NCI-H345 (cell line): ENCODE data around the gene GARS1.
"Not testable (repeated sequence)": the region's sequence is repeated elsewhere in the genome, so short reads cannot be mapped to it uniquely, and the experiment has no call there.

Experiments
- DNase-seq: peaks from one replicate; lab custom pipeline; 2025; lab: John Stamatoyannopoulos, UW

Gene GARS1, protein sequence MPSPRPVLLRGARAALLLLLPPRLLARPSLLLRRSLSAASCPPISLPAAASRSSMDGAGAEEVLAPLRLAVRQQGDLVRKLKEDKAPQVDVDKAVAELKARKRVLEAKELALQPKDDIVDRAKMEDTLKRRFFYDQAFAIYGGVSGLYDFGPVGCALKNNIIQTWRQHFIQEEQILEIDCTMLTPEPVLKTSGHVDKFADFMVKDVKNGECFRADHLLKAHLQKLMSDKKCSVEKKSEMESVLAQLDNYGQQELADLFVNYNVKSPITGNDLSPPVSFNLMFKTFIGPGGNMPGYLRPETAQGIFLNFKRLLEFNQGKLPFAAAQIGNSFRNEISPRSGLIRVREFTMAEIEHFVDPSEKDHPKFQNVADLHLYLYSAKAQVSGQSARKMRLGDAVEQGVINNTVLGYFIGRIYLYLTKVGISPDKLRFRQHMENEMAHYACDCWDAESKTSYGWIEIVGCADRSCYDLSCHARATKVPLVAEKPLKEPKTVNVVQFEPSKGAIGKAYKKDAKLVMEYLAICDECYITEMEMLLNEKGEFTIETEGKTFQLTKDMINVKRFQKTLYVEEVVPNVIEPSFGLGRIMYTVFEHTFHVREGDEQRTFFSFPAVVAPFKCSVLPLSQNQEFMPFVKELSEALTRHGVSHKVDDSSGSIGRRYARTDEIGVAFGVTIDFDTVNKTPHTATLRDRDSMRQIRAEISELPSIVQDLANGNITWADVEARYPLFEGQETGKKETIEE

DNA sequence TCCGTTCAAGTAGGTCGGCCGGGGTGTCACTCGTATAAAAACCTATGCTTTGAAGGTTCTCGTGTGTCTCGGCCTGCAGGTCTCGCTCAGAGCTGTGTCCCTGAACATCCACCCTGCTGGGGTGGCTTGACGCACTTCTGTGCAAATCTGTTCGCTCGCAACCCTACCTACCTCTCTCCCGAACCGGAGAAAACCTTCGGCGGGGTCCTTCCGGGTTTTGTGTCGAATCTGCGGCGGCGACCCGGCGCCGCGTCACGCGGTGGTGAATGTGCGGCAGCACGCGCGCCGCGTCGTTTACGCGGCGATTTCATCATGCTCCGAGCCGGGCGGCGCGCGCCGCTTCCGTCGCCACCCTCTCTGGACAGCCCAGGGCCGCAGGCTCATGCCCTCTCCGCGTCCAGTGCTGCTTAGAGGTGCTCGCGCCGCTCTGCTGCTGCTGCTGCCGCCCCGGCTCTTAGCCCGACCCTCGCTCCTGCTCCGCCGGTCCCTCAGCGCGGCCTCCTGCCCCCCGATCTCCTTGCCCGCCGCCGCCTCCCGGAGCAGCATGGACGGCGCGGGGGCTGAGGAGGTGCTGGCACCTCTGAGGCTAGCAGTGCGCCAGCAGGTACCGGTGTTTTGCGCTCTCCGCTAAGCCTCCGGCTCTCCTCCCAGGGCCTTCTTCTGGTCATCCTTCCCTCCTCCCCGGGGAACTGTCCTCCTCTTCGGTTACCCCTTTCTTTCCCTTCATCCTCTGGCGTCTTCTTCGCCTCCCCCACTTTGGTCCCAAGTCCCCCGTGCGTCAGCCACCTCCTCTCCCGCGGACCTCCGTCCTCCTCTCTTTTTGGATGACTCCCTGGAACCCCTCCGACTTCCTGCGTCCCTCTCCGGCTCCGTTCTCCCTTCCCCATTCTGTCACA is at the start of gene GARS1:
TSS of gene GARS1 (plus strand) at position 339 of the 896 bp plus-strand sequence. CDS start at position 383, 44 bp downstream.
- peak; percentile 89 for DNase-seq

DNA sequence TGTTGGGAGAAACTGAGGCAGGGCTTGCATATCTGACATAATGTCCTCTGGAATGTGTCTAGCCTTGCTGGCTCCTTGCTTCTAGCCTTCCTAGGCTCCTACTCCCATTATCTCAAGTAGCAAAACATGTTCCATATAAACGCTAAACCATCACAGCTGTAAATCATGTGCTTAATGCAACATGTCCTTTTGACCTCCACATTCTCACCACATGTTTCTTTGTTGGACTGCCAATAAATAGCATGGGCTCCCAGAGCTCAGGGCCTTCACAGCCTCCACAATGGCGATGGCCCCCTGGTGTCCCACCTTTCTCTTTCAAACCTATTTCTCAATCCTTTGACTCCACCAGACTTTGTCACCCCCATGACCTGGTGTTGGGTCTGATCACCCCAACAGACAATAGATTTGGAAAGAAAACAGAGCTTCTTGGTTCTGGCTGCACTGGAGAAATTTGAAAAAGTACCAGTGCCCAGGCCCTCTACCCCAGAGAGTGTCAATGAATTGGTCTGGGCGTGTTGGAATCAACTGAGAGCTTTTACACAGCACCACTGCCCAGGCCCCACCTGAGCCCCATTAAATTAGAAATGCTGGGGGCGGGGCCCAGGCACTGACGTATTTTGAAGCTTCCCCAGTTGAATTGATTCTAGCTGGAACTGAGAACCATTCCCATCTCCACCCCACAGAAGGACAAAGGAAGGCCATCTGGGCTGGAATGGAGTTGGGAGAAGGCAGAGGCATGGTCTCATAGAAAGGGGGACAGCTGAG is 48.7 kb upstream of the GARS1 start:
- DNase-seq = no peak

DNA sequence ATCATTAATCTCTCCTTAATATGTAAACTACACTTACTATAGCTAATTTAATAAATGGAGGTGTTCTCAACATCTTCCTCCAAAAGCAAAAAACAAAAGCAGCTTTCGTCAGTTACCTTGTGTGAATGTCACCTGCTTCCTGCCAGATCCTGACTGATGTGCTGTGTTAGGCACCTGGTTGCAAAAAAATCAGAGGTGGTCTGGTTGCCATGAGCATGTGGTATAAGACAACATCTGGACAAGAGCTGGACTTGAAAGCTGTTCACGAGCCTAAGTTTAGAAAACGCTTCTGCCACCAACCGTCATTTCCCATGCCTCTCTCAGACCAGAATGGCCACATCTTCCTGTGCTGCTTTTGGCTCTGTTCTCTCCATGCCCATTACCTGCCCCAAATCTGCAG is 48.1 kb upstream of the GARS1 start:
- no peak for DNase-seq

DNA sequence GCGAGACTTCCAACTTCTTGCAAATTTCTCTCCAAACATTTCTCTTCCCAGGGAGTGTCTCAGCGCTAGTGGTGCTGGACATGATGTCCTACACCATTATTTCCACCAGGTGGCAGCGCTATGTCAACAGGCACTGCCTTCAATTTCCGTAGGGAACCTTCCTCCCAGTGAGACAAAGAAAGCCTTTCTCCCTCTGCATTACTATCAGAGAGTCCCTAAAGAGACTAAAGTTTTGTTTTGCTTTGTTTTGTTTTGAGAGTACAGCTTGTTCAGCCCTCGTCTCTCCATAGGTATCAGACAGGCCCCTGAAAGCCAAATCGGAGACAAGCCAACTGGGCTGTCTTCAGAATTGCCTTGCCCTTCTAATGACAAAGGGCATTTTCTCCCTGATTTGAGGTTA is 45.8 kb upstream of the GARS1 start:
- DNase-seq = peak; percentile 79

DNA sequence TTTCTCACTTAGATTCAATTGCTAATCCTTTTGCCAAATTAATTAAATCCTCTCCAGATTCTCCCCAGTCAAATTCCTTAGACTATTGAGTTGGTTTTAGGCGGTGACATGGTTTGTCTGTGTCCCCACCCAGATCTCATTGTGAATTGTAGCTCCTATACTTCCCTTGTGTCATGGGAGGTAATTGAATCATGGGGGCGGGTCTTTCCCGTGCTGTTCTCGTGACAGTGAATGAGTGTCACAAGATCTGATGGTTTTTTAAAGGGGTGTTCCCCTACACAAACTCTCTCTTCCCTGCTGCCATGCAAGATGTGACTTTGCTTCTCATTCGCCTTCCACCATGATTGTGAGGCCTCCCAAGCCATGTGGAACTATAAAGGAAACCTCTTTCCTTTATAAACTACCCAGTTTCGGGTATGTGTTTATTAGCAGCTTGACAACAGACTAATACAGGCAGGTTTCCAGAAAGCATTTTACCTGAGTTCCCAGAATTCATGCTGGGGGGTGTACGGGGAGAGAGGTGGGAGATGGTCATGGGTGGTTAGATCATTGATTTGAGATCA is 44.7 kb upstream of the GARS1 start:
- peak; percentile 53 for DNase-seq

DNA sequence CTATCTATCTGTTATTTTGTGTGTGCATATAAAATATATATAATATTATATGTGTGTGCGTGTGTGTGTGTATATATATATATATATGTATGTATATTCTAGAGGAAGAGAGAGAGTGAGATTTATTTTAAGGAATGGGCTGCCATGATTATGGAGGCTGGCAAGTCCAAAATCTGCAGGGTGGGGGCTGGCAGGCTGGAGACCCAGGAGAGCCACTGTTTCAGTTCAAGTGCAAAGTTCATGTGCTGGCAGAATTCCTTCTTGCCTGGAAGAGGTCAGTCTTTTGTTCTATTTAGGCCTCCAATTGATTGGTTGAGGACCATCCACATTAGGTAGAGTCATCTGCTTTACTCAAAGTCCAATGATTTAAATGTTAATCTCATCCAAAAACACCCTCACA is 42.3 kb upstream of the GARS1 start:
- DNase-seq = no peak

DNA sequence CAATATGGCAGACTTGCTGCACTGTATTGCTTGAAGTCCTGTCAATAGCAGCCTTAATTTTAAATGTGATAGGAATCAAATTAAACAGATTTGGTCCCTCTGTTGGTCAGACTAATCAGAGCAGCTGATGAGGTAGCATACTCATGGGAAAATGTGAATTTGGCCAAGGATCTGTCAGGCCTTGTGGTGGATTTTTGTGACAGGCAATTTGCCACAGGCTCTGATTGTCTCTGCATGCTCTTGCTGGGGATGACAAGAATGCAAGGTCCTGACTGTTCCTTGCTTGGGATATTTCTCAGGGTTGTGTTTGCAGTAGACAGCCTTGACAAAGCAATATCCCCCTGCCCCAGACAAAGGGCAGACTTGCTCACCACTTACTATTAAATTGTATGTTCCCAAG is 41.5 kb upstream of the GARS1 start:
- no peak for DNase-seq

DNA sequence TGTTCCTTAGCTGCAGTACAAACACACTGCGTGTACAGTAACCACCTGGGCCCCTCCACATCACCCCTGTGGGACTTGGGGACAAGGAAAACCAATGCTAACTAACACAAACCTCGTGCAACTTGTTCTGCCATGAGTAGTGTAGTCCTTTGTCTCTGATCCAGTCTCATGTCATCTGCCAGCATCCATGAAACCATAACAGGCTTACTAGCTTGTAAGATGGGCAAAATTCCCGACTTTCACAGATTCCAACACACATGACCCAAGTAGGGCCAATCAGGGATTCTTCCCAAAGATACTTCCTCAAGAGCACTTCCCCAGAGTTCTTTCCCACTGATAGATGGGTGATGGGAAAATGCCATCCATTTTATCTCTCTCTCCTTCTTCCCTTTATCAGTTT is 41.1 kb upstream of the GARS1 start:
- no peak for DNase-seq

DNA sequence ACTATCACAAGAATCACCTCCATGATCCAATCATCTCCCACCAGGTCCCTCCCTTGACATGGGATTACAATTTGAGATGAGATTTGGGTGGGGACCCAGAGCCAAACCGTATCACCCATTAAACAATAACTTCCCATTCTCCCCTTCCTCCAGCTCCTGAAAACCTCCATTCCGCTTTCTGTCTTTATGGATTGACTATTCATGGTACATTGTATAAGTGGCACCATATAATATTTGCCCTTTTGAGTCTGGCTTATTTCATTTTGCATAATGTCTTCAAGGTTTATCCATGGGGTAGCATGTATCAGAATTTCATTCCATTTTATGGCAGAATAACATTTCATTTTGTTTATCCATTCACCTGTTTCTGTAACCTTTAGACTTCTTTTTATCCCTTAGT is 39.2 kb upstream of the GARS1 start:
- DNase-seq = no peak

DNA sequence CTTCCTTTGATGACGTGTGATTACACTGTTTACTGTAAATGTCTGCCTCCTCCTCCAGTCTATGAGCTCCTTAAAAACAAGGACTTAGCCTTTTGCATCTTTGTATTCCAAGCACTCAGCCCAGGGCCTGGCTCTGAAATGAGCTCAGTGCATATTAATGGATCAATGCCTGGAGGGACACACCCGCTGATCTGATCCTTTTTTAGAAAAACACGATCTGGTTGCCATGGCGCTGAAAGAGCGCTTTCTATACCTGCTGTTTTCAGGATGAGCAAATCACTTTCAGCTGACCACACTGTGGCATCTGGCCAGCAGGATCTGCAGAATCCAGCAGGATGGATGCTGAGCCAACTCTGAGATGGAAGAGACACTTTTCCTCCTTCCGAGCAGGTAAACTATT is 37.8 kb upstream of the GARS1 start:
- DNase-seq = peak; percentile 93

DNA sequence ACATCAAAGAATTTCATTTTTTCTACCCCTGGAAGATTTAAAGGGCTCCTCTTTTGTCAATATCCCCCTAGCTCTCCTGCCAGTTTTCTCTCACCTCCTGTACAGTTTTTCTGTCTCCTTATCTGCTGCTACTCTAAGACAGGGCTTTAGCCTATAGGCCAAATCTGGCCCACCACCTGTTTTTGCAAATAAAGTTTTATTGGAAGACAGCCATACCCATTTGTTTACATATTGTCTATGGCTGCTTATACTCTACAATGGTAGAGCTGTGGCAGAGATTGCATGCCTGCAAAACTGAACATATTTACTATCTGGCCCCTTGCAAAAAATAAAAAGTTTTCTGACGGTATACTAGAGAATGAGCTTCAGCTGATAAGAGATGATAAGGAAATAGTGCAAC is 37.4 kb upstream of the GARS1 start:
- DNase-seq = peak; percentile 72

DNA sequence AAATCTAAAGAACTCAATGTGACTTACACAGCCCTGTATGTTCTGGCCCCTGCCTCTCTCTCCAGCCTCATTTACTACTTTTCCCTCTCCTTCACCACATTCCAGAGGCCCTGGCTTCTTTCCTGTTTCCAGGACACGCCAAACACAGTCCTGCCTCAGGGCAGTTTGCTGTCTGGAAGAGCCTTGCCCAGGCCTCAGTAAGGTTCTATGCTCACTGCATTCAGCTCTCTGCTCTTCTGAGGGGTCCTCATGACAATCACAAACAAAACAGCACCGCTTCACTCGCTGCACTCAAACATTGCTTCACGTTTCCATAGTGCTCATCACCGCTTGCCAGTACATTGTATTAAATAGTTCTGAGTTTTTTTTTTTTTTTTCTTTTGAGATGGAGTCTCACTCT is 35.1 kb upstream of the GARS1 start:
- DNase-seq = no peak

DNA sequence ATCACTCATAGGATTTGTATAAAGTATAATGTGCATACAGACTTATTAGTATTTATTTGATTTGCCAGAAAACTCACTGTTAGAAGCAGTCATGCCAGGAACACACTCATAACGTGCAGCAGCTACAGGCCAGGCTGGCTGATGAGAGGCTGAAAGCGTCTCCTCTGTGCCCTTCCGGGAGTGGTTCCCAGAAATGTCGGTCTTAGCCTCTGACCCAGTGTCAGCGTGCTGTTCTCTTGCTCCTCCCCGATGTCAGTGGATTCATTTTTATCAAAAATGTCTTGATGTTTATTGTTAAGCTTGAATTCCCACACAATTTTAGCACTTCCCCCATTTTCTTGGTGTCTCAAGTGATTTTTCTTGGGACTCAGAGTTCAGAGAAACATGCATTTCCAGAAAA is 33.3 kb upstream of the GARS1 start:
- DNase-seq = no peak

DNA sequence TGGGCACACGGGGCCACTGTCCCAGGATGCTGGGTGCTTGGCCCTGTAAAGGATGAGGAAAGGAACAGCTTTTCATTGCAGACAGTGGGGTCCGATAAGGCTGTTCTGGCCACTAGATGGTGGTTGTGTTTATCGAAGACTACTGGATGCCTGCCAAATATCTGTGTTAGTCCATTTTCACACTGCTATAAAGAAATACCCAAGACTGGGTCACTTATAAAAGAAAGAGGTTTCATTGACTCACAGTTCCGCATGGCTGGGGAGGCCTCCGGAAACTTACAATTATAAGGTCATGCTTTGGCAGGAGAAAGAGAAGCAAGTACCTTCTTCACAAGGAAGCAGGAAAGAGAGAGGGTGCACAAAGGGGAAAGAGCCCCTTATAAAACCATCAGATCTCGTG is 32.2 kb upstream of the GARS1 start:
- DNase-seq = peak; percentile 48

DNA sequence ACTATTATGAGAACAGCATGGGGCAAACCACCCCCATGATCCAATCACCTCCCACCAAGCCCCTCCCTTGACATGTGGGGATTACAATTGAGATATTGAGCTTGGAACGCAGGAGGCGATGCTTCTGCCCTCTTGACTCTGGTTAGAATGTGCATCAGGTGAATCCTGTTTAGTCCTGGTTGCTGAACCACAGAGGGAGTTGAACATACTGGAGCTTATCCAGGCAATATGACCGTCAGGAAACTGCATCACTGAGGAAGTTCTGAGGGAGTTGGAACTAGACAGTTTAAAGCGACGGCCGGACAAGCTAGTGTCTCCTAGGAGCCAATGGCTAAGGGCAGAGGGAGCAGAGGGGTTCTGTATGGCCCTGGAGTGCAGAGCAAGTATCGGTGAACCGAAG is 31.8 kb upstream of the GARS1 start:
- DNase-seq = peak; percentile 48

DNA sequence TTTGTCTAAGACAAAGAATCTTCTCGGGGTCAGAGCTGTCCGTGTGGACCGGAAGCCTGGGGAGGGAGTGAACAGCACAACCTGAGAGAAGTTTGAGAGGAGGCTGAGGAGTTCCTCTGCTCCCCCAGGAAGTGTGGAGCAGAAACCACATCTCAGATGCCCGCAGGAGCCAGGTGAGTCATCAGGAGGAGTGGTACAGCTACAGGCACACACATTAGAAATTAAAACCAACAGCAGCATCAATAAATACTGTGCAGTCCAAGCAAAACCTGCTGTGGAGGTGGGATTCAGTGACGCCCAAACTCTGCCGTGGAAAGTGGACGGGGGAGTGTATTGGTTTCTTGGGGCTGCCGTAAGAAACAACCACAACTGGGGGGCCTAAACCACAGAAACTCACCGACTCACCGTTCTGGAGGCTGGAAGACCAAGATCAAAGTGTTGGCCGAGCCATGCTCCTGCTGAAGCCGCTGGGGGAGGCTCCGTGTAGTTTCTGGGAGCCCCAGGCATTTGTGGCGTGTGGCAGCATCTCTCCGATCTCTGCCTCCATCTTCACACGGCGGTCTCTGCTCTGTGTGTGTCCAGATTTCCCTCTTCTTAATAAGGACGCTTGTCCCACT is 31.2 kb upstream of the GARS1 start:
- DNase-seq = no peak

DNA sequence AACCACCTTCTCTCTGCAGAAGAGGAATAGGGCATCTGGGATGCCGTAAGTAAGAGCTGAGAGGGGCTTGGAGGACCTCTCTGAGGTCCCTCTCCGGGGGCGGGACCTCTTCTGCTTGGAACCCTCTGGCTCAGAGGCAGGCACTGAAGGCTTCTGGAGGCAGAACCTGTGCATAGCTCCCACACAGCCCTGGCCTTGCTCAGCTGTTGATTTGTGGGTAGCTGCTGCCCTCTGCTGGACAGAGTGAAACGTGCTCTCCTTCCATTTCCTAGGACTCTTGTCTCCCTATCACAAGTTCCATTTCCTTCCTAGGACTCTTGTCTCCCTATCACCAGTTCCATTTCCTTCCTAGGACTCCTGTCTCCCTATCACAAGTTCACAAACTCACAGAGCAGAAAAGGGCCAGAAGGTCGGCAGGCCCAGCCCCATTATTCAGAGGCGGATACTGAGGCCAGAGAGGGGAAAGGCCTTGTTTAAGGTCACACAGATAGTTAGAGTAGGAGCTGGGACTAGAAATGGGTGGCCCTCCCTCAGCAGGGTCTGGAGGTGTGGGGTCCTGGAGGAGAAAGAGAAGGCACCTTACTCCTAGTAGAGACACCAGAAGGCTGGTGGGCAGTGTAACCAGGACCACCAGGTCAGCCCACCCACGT is 30.3 kb upstream of the GARS1 start:
- DNase-seq = peak; percentile 78

DNA sequence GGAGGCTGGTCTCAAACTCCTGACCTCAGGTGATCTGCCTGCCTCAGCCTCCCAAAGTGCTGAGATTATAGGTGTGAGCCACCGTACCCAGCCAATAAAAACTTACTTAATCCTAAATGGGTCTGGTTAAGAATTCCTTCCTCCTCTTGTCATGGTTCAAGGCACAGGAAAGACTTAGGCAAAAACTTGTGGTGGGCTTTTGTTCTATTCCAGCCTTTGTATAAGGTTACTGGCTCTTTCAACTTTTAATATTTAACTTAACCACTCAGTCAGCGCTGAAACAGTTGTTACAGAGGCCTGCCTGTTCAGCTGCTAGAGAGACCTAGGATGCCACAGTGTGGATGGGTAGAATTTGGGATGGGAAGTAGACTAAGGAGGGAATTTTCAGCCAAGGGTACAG is 28.1 kb upstream of the GARS1 start:
- no peak for DNase-seq

DNA sequence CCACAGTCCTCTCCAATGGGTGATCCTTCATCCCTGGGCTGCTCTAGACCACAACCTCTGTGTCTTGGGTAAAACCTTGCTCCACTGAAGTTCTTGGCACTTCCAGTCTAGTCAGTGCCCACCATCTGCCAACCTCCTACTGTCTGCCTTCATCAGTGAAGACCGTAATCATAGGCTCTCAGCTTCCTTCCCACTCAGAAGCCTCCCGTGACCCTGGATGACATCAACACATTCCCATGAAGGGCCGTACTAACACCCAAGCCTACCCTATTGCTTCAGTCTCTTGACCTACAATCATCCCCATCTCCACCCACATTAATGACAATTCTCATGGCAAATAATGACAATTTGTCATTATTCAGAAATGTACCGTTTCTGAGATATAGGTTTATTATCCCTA is 27.6 kb upstream of the GARS1 start:
- DNase-seq = no peak

DNA sequence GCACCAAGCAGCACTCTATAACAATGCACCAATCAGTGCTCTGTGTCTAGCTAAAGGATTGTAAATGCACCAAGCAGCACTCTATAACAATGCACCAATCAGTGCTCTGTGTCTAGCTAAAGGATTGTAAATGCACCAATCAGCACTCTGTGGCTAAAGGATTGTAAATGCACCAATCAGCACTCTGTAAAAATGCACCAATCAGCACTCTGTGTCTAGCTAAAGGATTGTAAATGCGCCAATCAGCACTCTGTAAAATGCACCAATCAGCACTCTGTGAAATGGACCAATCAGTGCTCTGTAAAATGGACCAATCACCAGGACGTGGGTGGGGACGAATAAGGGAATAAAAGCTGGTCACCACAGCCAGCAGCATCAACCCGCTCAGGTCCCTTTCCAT is 24.4 kb upstream of the GARS1 start:
- not testable (repeated sequence) for DNase-seq
